A673 (cell line): ENCODE results near the gene ALDH3B1.

Experiments used
- EZH2 ChIP-seq: fragments of 200-600 bp; sonication (generic); IDR thresholded peaks from 2 replicates; pipeline ENCODE4 v1.6.1; 2017; ENCODE audit warnings: borderline replicate concordance, low read depth, mild to moderate bottlenecking, mixed read lengths, antibody characterized with exemption, low read length; ENCODE audit not compliant: poor library complexity, severe bottlenecking
- TF ChIP-seq, protein P1 (sequence below): fragments of 300-800, 200-600 bp; sonication (generic); conservative IDR thresholded peaks from 2 replicates; pipeline ENCODE4 v1.5.1; 2017; ENCODE audit warnings: low read depth, mild to moderate bottlenecking, antibody characterized with exemption, low read length, moderate library complexity, mixed read lengths

GRCh38 chr11:68014947-68015447 is 4.9 kb downstream of the ALDH3B1 start:
- TF ChIP-seq, protein P1, sequence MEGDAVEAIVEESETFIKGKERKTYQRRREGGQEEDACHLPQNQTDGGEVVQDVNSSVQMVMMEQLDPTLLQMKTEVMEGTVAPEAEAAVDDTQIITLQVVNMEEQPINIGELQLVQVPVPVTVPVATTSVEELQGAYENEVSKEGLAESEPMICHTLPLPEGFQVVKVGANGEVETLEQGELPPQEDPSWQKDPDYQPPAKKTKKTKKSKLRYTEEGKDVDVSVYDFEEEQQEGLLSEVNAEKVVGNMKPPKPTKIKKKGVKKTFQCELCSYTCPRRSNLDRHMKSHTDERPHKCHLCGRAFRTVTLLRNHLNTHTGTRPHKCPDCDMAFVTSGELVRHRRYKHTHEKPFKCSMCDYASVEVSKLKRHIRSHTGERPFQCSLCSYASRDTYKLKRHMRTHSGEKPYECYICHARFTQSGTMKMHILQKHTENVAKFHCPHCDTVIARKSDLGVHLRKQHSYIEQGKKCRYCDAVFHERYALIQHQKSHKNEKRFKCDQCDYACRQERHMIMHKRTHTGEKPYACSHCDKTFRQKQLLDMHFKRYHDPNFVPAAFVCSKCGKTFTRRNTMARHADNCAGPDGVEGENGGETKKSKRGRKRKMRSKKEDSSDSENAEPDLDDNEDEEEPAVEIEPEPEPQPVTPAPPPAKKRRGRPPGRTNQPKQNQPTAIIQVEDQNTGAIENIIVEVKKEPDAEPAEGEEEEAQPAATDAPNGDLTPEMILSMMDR = no peak
- TF ChIP-seq EZH2 = no peak
